Measurements from ENCODE around the gene SPTBN4. TPM values are rescaled to one million over a fixed set of nuclear protein-coding genes. Genes with fewer than 3 reads are reported as not detected.
"Not testable (repeated sequence)": the region's sequence is repeated elsewhere in the genome, so short reads cannot be mapped to it uniquely, and the experiment has no call there.

Gene SPTBN4
- total and polyA plus RNA-seq, 2 of the 4 experiments (the other 2 are of a cell fraction) = 0.72 to 0.91 TPM

DNA sequence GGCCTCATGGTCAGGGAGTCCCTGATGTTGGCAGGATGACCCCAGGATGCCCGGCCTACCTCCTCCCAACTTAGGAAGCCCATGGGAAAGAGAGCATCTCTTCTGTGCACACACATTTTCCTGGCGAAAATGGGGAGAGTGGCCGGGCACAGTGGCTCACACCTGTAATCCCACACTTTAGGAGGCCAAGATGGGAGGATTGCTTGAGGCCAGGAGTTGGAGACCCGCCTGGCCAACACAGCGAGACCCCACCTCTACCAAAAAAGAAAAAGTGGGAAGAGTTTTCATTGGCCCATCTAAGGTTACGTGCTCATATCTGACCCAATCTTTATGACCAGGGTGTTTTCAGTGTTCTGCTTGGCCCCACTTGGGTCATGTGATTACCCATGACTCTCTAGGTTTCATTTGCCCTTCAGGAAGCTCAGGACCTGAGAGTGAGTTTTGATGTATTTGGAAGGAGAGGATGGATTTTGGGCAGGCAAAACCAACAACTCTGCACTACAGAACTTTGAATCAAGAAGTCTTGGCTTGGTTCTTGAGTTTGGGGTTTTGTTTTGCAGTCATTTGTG, 76.3 kb downstream of the SPTBN4 start:
- H4K20me1 ChIP-seq (ENCODE audit: insufficient read depth, low read length) = no peaks in the 10 kb centered on the region
- no peak overlapping the region for H3K4me3 ChIP-seq (ENCODE audit: insufficient read depth, low read depth, low read length)
- no peak overlapping the region for H2BK15ac ChIP-seq (ENCODE audit: low read depth, low read length)
- TF ChIP-seq MXI1 (IDR thresholded peaks at IDR 0.05; ENCODE audit: borderline replicate concordance, low read depth, low read length) (no peak), RAD21 (IDR thresholded peaks at IDR 0.05; ENCODE audit: low read length) (no peak)
- no CpG with 5 or more reads among the region's 6 CpGs for WGBS, 2 experiments (ENCODE audit: extremely low coverage in 2 of 2, insufficient read length in 1 of 2)
- no peak overlapping the region for H4K8ac ChIP-seq (ENCODE audit: low read depth in 2 of 2, low read length in 2 of 2)
- peaks cover 4% of the 10 kb centered on the region; the same call in 1 of the 2 replicates for H3K4me1 ChIP-seq (ENCODE audit: control insufficient read depth, insufficient read depth, low read length)
- in situ Hi-C loops (cut with MboI; ENCODE audit: low sequenced_read_pairs) (no loop called here), intact Hi-C loops (cut with micrococcal nuclease) (no loop called here), dilution Hi-C loops (cut with HindIII; ENCODE audit: low sequenced_read_pairs, unreplicated experiment) (no loop called here)
- ChIA-PET CTCF (no interaction called here), POLR2A (ENCODE audit: unreplicated experiment) (no interaction called here)
- H2AK5ac ChIP-seq (ENCODE audit: low read depth, low read length) = no peak overlapping the region
- no peaks in the 10 kb centered on the region for H3K79me1 ChIP-seq (ENCODE audit: low read depth in 1 of 2, low read length in 2 of 2)
- peaks cover 4% of the 10 kb centered on the region for H3K9me3 ChIP-seq (ENCODE audit: control insufficient read depth, insufficient read depth, low read length)
- no peak overlapping the region; the same call in 1 of the 2 replicates for H3K18ac ChIP-seq (ENCODE audit: low read depth, low read length)
- DNase-seq (no peak), ATAC-seq (ENCODE audit: low read depth) (no peak)
- H3K27me3 ChIP-seq (ENCODE audit: control insufficient read depth, insufficient read depth, low read length) = peaks cover 6% of the 10 kb centered on the region; the same call in 1 of the 2 replicates
- no peak overlapping the region for H2AK9ac ChIP-seq (replicated peaks; ENCODE audit: low read depth, low read length, poor library complexity)
- H2BK5ac ChIP-seq (ENCODE audit: low read depth, low read length, poor library complexity, severe bottlenecking) = no peak overlapping the region
- H3K14ac ChIP-seq (replicated peaks; ENCODE audit: low read depth, low read length) = no peak overlapping the region
- H3K4me2 ChIP-seq (ENCODE audit: low read depth, low read length) = no peak overlapping the region
- H2BK20ac ChIP-seq (ENCODE audit: low read depth, low read length) = no peak overlapping the region
- no TSS peak for BruUV-seq (replicated peaks)
- H2BK120ac ChIP-seq (ENCODE audit: low read depth, low read length) = no peak overlapping the region
- no peak overlapping the region for H3K9ac ChIP-seq (ENCODE audit: low read depth, low read length)
- no peak overlapping the region; the same call in 1 of the 2 replicates for H4K5ac ChIP-seq (ENCODE audit: low read depth, low read length)
- H2AFZ ChIP-seq (replicated peaks; ENCODE audit: low read length, poor library complexity) = no peak overlapping the region
- no peak overlapping the region for H3K23ac ChIP-seq (ENCODE audit: low read depth, low read length)
- no peaks in the 10 kb centered on the region for H3K36me3 ChIP-seq (ENCODE audit: control insufficient read depth, insufficient read depth, low read length)
- no peak overlapping the region for H3K4ac ChIP-seq (ENCODE audit: low read depth, low read length)
- H4K91ac ChIP-seq (ENCODE audit: insufficient read depth, low read depth, low read length) = no peak overlapping the region
- H3K27ac ChIP-seq (ENCODE audit: insufficient read depth, low read length) = no peak overlapping the region; the same call in 1 of the 2 replicates
- H3K9me1 ChIP-seq (ENCODE audit: insufficient read depth, low read length) = no peaks in the 10 kb centered on the region
- H3K56ac ChIP-seq (ENCODE audit: extremely low read depth, insufficient read depth, low read length) = no peak overlapping the region

DNA sequence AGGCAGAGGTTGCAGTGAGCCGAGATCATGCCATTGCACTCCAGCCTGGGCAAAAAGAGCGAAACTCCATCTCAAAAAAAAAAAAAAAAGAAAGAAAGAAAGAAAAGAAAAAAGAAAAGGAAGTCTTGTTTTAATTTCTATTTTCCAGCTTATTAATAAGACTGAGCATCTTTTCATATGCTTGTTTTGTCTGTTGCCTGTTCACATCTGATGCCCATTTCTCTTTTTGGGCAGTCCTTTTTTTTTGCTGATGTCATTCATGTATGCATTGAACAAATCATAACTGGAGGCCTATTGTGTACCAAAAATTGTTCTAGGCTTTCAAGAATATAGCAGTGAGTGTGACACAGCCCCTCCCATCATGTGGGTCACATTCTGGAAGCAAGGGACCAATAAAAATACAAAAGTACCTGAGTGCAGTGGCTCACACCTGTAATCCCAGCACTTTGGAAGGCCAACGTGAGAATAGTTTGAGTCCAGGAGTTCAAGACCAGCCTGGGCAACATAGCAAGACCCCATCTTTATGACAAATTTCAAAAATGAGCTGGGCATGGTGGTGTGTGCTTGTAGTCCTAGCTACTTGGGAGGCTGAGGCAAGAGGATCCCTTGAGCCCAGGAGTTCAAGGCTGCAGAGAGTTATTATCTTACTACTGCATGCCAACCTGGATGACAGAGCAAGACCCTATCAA, 79.5 kb downstream of the SPTBN4 start:
- H2BK20ac ChIP-seq (ENCODE audit: low read depth, low read length); POLR2A ChIA-PET (ENCODE audit: unreplicated experiment); H3K9me3 ChIP-seq (ENCODE audit: control insufficient read depth, insufficient read depth, low read length); H3K14ac ChIP-seq (replicated peaks; ENCODE audit: low read depth, low read length); in situ Hi-C loops (cut with MboI; ENCODE audit: low sequenced_read_pairs); H2BK120ac ChIP-seq (ENCODE audit: low read depth, low read length); H4K91ac ChIP-seq (ENCODE audit: insufficient read depth, low read depth, low read length); dilution Hi-C loops (cut with HindIII; ENCODE audit: low sequenced_read_pairs, unreplicated experiment); H3K9ac ChIP-seq (ENCODE audit: low read depth, low read length); H2AK5ac ChIP-seq (ENCODE audit: low read depth, low read length); intact Hi-C loops (cut with micrococcal nuclease); H2AK9ac ChIP-seq (replicated peaks; ENCODE audit: low read depth, low read length, poor library complexity); H3K79me1 ChIP-seq (ENCODE audit: low read depth in 1 of 2, low read length in 2 of 2); H2AFZ ChIP-seq (replicated peaks; ENCODE audit: low read length, poor library complexity); H4K20me1 ChIP-seq (ENCODE audit: insufficient read depth, low read length); H3K4ac ChIP-seq (ENCODE audit: low read depth, low read length); H2BK5ac ChIP-seq (ENCODE audit: low read depth, low read length, poor library complexity, severe bottlenecking); H2BK15ac ChIP-seq (ENCODE audit: low read depth, low read length); BruUV-seq (replicated peaks); H3K27ac ChIP-seq (ENCODE audit: insufficient read depth, low read length); ATAC-seq (ENCODE audit: low read depth); H3K18ac ChIP-seq (ENCODE audit: low read depth, low read length); H3K36me3 ChIP-seq (ENCODE audit: control insufficient read depth, insufficient read depth, low read length); DNase-seq; H3K23ac ChIP-seq (ENCODE audit: low read depth, low read length); H3K4me1 ChIP-seq (ENCODE audit: control insufficient read depth, insufficient read depth, low read length); H3K4me2 ChIP-seq (ENCODE audit: low read depth, low read length); H3K56ac ChIP-seq (ENCODE audit: extremely low read depth, insufficient read depth, low read length); H3K9me1 ChIP-seq (ENCODE audit: insufficient read depth, low read length); H4K5ac ChIP-seq (ENCODE audit: low read depth, low read length); H4K8ac ChIP-seq (ENCODE audit: low read depth in 2 of 2, low read length in 2 of 2); H3K4me3 ChIP-seq (ENCODE audit: insufficient read depth, low read depth, low read length): not testable (repeated sequence)
- WGBS, 2 experiments (ENCODE audit: extremely low coverage in 2 of 2, insufficient read length in 1 of 2) = no CpG with 5 or more reads among the region's 3 CpGs
- peaks cover 17% of the 10 kb centered on the region for H3K27me3 ChIP-seq (ENCODE audit: control insufficient read depth, insufficient read depth, low read length)
- CTCF ChIA-PET = interaction anchor here (0.6 kb wide), 1 partner anchor 87 kb away, joined by 3 read pairs; no protein-coding TSS in a partner anchor
